Liver (tissue), 9 donors: Measurements from ENCODE around the gene TRIO. TPM values are rescaled to one million over a fixed set of nuclear protein-coding genes. Genes with fewer than 3 reads are reported as not detected.

Experiments used
- DNase-seq: peaks from one replicate; pipeline ENCODE4 v3.0.0-alpha.2; 2017; ENCODE audit warnings: low spot score
- H3K27ac ChIP-seq, 2 donors: one replicate each; pipeline ENCODE4 v1.7.0; 2013; ENCODE audit warnings: inconsistent platforms in 2 of 2, low read length in 2 of 2, control low read depth in 1 of 2, low read depth in 1 of 2, mild to moderate bottlenecking in 1 of 2
- H3K27me3 ChIP-seq, 4 donors: one replicate each; pipeline versions ENCODE4 v1.6.1 to v1.7.0; 2013; ENCODE audit warnings: low read length in 3 of 4, inconsistent platforms in 1 of 4, mild to moderate bottlenecking in 1 of 4, moderate library complexity in 1 of 4; ENCODE audit not compliant: control insufficient read depth in 4 of 4, insufficient read depth in 4 of 4
- H3K36me3 ChIP-seq, 4 donors: one replicate each; pipeline versions ENCODE4 v1.6.1 to v1.7.0; 2013; ENCODE audit warnings: low read length in 3 of 4, mild to moderate bottlenecking in 3 of 4, low read depth in 1 of 4, moderate library complexity in 1 of 4; ENCODE audit not compliant: control insufficient read depth in 4 of 4, insufficient read depth in 3 of 4
- H3K4me1 ChIP-seq, 4 donors: one replicate each; pipeline versions ENCODE4 v1.6.1 to v1.7.0; 2013; ENCODE audit warnings: low read length in 3 of 4, mild to moderate bottlenecking in 3 of 4, moderate library complexity in 1 of 4; ENCODE audit not compliant: control insufficient read depth in 4 of 4, insufficient read depth in 4 of 4
- H3K4me3 ChIP-seq, 3 donors: one replicate each; pipeline versions ENCODE4 v1.6.1 to v1.7.0; 2013; ENCODE audit warnings: low read length in 3 of 3, control low read depth in 1 of 3, low read depth in 1 of 3, mild to moderate bottlenecking in 1 of 3
- H3K9ac ChIP-seq, 2 donors: one replicate each; pipeline ENCODE4 v1.7.0; 2013; ENCODE audit warnings: low read length in 2 of 2, mild to moderate bottlenecking in 2 of 2, moderate library complexity in 2 of 2, control low read depth in 1 of 2, low read depth in 1 of 2
- H3K9me3 ChIP-seq, 4 donors: one replicate each; pipeline versions ENCODE4 v1.6.1 to v1.7.0; 2013; ENCODE audit warnings: low read length in 3 of 4; ENCODE audit not compliant: control insufficient read depth in 4 of 4
- EGR1 ChIP-seq, 2 donors: IDR thresholded peaks; 2 replicates each; pipeline ENCODE4 v1.6.1; 2016 to 2018; ENCODE audit warnings: antibody characterized with exemption in 2 of 2, low read depth in 2 of 2
- FOXA2 ChIP-seq: IDR thresholded peaks from 2 replicates; pipeline ENCODE4 v1.6.1; 2016; ENCODE audit warnings: antibody characterized with exemption
- GABPA ChIP-seq, 2 donors: IDR thresholded peaks in 1 of 2; conservative IDR thresholded peaks in 1 of 2; 2 replicates each; pipeline ENCODE4 v1.6.1; 2016; ENCODE audit warnings: antibody characterized with exemption in 2 of 2, mild to moderate bottlenecking in 1 of 2, moderate library complexity in 1 of 2
- HNF4A ChIP-seq, 2 donors: conservative IDR thresholded peaks; 2 replicates each; pipeline ENCODE4 v1.6.1; 2016; ENCODE audit warnings: antibody characterized with exemption in 2 of 2, mild to moderate bottlenecking in 2 of 2
- HNF4G ChIP-seq: IDR thresholded peaks from 2 replicates; pipeline ENCODE4 v1.6.1; 2016; ENCODE audit warnings: antibody characterized with exemption
- JUND ChIP-seq, 2 donors: IDR thresholded peaks; 2 replicates each; pipeline ENCODE4 v1.6.1; 2016; ENCODE audit warnings: antibody characterized with exemption in 2 of 2
- NR2F2 ChIP-seq: IDR thresholded peaks from 2 replicates; pipeline ENCODE4 v1.6.1; 2016; ENCODE audit warnings: antibody characterized with exemption
- RAD21 ChIP-seq, 2 donors: IDR thresholded peaks; 2 replicates each; pipeline ENCODE4 v1.6.1; 2016; ENCODE audit warnings: antibody characterized with exemption in 2 of 2, mild to moderate bottlenecking in 2 of 2
- RXRA ChIP-seq, 2 donors: IDR thresholded peaks; 2 replicates each; pipeline ENCODE4 v1.6.1; 2017 to 2018; ENCODE audit warnings: antibody characterized with exemption in 2 of 2, mild to moderate bottlenecking in 1 of 2
- SP1 ChIP-seq: IDR thresholded peaks from 2 replicates; pipeline ENCODE4 v1.6.1; 2018; ENCODE audit warnings: antibody characterized with exemption, mild to moderate bottlenecking
- TAF1 ChIP-seq: conservative IDR thresholded peaks from 2 replicates; pipeline ENCODE4 v1.6.1; 2016; ENCODE audit warnings: antibody characterized with exemption, mild to moderate bottlenecking
- WGBS: extraction: QIAGEN DNeasy Blood & Tissue Kit; methylation state at CpG from one replicate; pipeline ENCODE4 v1.1.7; 2013; 5-methylcytosine and 5-hydroxymethylcytosine counted together
- polyA plus RNA-seq, 2 donors: library from polyadenylated mRNA; stranded (reverse) in 1 of 2; unstranded in 1 of 2; fragments of 200-250 nt in 1 of 2; fragments of >200 nt in 1 of 2; fragmentation: Nextera tagmentation in 1 of 2; extraction: Ambion mirVana in 1 of 2; gene quantifications; one replicate each; pipeline versions ENCODE4 v1.2.1 to v1.2.3, GENCODE V29; 2013 to 2015
- total RNA-seq, 2 donors: library from RNA; depleted of rRNA; stranded (reverse); fragments of >200 nt; gene quantifications; one replicate each; pipeline ENCODE4 v1.2.3, GENCODE V29; 2014
- TF ChIP-seq, protein P1 (sequence below): IDR thresholded peaks from 2 replicates; pipeline ENCODE4 v1.6.1; 2016; ENCODE audit warnings: antibody characterized with exemption, mild to moderate bottlenecking
- TF ChIP-seq, protein P2 (sequence below): IDR thresholded peaks from 2 replicates; pipeline ENCODE4 v1.6.1; 2016; ENCODE audit warnings: antibody characterized with exemption
- TF ChIP-seq, protein P3 (sequence below): fragments of 150-350 bp; IDR thresholded peaks from 2 replicates; pipeline ENCODE4 v1.5.1; 2017; ENCODE audit warnings: improper control_type of control experiment, low read depth, low read length; ENCODE audit not compliant: missing input control
- donor health status: healthy.
- donor health status: healthy.
- donor health status: healthy.
- donor health status: healthy.
- donor health status: healthy.

The TRIO gene
- total and polyA plus RNA-seq, 4 donors = 8.5 to 86.2 (median 16.0) TPM

DNA sequence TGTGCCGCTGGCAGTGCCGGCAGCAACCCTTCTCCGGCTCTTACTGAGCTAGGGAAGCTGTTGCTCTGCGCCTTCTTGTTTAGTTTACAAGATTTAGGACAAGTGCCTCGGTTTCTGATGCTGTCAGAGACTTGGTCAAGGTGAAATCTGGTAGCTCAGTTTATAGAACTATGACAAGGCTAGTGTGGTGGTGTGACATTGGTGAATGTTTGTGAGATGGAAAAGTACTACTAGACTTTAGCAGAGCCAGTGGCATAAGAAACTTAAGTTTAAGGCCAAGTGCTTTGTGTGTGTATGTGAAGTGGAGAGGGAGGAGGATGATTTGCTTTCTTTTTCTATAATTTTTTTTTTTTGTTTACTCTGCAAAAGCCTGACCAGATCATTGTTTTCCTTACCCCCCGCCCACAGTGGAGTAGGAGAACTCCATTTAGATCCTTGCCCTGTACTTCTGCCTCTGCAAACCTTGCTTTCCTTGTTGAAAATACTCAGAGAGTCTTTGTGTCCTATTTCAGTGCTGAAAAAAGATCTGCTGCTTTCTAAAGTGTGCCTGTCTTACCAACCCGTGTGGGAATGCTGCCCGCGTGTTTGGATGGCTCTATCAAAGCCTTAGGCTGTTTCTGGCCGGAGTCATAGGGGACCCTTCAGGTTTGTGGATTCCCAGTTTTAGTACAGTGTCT, 75.9 kb downstream of the TRIO start (continued):
- TF ChIP-seq, protein P1, sequence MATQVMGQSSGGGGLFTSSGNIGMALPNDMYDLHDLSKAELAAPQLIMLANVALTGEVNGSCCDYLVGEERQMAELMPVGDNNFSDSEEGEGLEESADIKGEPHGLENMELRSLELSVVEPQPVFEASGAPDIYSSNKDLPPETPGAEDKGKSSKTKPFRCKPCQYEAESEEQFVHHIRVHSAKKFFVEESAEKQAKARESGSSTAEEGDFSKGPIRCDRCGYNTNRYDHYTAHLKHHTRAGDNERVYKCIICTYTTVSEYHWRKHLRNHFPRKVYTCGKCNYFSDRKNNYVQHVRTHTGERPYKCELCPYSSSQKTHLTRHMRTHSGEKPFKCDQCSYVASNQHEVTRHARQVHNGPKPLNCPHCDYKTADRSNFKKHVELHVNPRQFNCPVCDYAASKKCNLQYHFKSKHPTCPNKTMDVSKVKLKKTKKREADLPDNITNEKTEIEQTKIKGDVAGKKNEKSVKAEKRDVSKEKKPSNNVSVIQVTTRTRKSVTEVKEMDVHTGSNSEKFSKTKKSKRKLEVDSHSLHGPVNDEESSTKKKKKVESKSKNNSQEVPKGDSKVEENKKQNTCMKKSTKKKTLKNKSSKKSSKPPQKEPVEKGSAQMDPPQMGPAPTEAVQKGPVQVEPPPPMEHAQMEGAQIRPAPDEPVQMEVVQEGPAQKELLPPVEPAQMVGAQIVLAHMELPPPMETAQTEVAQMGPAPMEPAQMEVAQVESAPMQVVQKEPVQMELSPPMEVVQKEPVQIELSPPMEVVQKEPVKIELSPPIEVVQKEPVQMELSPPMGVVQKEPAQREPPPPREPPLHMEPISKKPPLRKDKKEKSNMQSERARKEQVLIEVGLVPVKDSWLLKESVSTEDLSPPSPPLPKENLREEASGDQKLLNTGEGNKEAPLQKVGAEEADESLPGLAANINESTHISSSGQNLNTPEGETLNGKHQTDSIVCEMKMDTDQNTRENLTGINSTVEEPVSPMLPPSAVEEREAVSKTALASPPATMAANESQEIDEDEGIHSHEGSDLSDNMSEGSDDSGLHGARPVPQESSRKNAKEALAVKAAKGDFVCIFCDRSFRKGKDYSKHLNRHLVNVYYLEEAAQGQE = no peak
- TF ChIP-seq EGR1 (IDR thresholded peaks at IDR 0.05; ENCODE audit: low read depth in 2 of 2) = no peak
- no peak for TF ChIP-seq TAF1
- no peak for TF ChIP-seq RAD21 (IDR thresholded peaks at IDR 0.05)
- TF ChIP-seq HNF4G = no peak

DNA sequence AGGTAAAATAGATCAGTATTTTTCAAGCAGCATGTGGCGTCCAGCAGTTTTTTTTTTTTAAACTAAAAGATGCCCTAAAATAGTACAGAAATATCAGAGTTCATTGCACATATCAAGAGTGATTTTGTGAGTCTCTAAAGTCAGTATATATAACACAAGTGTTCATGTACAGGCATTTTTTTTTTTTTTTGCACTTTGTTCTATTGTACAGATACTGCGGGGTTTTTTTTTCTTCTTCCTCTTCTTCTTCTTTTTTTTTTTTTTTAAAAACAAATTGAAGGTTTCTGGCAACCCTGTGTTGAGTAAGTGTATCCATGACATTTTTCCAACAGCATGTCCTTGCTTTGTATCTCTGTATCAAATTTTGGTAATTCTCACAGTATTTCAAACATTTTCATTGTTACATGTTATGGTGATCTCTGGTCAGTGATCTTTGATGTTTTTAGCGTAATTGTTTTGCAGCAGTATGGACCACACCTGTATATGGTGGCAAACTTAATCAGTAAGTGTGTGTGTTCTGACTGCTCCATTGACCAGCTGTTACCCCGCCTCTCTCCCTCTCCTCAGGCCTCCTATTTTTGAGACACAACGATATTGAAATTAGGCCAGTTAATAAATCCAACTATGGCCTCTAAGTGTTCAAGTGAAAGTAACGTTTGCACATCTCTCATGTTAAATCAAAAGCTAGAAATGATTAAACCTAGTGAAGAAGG, 76.8 kb downstream of the TRIO start:
- 59% methylated on average over 6 of the region's 6 CpGs for WGBS
- H3K9me3 ChIP-seq = no peaks in the 10 kb centered on the region
- TF ChIP-seq HNF4A (conservative IDR thresholded peaks at IDR 0.05) (no peak), EGR1 (IDR thresholded peaks at IDR 0.05; ENCODE audit: low read depth in 2 of 2) (no peak), NR2F2 (no peak)
- H3K27ac ChIP-seq = no peak overlapping the region
- H3K9ac ChIP-seq = no peak overlapping the region
- H3K4me1 ChIP-seq = peaks cover 8 to 35% (median 19%) of the 10 kb centered on the region in 4 donors
- DNase-seq = no peak
- H3K27me3 ChIP-seq = no peaks in the 10 kb centered on the region
- H3K4me3 ChIP-seq = no peak overlapping the region
- no peaks in the 10 kb centered on the region for H3K36me3 ChIP-seq

DNA sequence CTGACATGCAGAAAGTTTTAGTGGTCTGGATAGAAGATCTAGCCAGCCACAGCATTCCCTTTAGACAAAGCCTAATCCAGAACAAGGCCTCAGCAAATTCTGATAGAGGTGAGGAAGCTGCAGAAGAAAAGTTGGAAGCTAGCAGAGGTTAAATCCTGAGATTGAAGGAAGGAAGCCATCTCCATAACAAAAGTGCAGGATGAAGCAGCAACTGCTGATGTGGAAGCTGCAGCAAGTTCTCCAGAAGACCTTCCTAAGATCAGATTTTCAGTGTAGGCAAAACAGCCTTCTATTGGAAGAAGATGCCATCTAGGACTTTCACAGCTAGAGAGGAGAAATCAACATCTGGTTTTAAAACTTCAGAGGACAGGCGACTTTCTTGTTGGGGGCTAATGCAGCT, 77.5 kb downstream of the TRIO start:
- H3K9ac ChIP-seq = no peak overlapping the region
- H3K27me3 ChIP-seq = no peaks in the 10 kb centered on the region
- no peak for DNase-seq
- H3K4me1 ChIP-seq = peaks cover 9 to 35% (median 19%) of the 10 kb centered on the region in 4 donors
- no peak for TF ChIP-seq FOXA2
- TF ChIP-seq EGR1 (IDR thresholded peaks at IDR 0.05; ENCODE audit: low read depth in 2 of 2) = no peak
- TF ChIP-seq NR2F2 = no peak
- TF ChIP-seq, protein P2, sequence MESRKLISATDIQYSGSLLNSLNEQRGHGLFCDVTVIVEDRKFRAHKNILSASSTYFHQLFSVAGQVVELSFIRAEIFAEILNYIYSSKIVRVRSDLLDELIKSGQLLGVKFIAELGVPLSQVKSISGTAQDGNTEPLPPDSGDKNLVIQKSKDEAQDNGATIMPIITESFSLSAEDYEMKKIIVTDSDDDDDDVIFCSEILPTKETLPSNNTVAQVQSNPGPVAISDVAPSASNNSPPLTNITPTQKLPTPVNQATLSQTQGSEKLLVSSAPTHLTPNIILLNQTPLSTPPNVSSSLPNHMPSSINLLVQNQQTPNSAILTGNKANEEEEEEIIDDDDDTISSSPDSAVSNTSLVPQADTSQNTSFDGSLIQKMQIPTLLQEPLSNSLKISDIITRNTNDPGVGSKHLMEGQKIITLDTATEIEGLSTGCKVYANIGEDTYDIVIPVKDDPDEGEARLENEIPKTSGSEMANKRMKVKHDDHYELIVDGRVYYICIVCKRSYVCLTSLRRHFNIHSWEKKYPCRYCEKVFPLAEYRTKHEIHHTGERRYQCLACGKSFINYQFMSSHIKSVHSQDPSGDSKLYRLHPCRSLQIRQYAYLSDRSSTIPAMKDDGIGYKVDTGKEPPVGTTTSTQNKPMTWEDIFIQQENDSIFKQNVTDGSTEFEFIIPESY = no peak
- no peak for TF ChIP-seq GABPA (IDR thresholded peaks at IDR 0.05 in 1 of 2, conservative IDR thresholded peaks at IDR 0.05 in 1 of 2)
- TF ChIP-seq JUND (IDR thresholded peaks at IDR 0.05) = no peak
- TF ChIP-seq HNF4A (conservative IDR thresholded peaks at IDR 0.05) = no peak
- TF ChIP-seq SP1 = no peak
- TF ChIP-seq RXRA (IDR thresholded peaks at IDR 0.05) = no peak
- TF ChIP-seq, protein P3, sequence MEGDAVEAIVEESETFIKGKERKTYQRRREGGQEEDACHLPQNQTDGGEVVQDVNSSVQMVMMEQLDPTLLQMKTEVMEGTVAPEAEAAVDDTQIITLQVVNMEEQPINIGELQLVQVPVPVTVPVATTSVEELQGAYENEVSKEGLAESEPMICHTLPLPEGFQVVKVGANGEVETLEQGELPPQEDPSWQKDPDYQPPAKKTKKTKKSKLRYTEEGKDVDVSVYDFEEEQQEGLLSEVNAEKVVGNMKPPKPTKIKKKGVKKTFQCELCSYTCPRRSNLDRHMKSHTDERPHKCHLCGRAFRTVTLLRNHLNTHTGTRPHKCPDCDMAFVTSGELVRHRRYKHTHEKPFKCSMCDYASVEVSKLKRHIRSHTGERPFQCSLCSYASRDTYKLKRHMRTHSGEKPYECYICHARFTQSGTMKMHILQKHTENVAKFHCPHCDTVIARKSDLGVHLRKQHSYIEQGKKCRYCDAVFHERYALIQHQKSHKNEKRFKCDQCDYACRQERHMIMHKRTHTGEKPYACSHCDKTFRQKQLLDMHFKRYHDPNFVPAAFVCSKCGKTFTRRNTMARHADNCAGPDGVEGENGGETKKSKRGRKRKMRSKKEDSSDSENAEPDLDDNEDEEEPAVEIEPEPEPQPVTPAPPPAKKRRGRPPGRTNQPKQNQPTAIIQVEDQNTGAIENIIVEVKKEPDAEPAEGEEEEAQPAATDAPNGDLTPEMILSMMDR = no peak
- WGBS = 98% methylated on average over 1 of the region's 1 CpG
- H3K27ac ChIP-seq = no peak overlapping the region
- H3K36me3 ChIP-seq = no peaks in the 10 kb centered on the region
- H3K9me3 ChIP-seq = no peaks in the 10 kb centered on the region
- no peak overlapping the region for H3K4me3 ChIP-seq
